HG03066 (cell line): ENCODE results near the gene RAPGEF3.

ENCODE experiments used
- ATAC-seq: cut with Tn5 transposase; IDR thresholded peaks from one replicate; pipeline ENCODE4 v1.9.1; 2021; ENCODE audit warnings: low read depth; ENCODE audit not compliant: unreplicated experiment

RAPGEF3 gene

DNA sequence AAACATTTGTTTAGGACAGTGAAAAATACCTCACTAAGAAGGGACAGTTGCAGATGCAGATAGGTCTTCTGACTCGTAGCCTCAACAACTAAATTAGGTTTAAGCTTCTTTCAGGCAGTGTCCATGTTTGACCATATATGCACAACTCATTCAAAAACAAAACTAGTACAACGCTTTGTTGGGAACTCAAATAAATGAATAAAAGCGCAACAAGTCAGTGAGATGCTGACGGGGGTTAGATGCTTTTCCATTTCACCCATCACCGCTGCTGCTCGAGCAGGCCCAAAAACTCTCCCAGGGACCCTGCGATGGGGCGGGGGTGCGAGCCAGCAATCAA lies 53.5 kb downstream of the RAPGEF3 start:
- ATAC-seq, result no peak

DNA sequence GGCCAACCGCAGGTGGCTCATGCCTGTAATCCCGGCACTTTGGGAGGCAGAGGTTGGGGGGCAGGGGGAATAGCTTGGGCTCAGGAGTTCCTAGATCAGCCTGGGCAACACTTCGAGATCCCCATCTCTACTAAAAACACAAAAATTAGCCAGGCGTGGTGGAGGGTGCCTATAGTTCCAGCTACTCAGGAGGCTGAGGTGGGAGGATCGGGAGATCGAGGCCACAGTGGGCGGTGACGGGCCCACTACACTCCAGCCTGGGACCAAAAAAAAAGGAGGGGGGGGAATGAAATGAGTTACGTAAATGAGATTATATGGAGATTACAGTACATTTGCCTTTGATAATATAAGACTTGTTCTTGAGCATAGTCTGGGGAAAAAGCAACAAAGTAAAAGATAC lies 54.0 kb downstream of the RAPGEF3 start:
- ATAC-seq, result no peak

DNA sequence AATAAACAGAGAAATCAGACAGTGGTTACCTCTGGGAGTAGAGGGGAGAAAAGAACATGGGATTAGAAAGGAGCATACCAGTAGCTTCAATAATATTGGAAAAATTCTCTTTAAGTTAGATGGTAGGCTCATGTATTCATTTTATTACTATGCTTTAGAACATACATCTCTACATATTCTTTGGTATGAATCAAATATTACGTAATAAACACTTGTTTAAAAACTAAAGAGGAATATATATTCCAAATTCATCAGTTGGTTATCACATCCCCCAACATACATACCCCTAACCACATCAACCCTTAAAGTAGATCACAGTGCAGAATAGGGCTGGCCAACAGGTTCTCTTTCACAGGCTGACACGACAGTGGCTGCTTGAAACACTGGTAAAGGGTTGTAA lies 58.4 kb downstream of the RAPGEF3 start:
- ATAC-seq, result no peak

DNA sequence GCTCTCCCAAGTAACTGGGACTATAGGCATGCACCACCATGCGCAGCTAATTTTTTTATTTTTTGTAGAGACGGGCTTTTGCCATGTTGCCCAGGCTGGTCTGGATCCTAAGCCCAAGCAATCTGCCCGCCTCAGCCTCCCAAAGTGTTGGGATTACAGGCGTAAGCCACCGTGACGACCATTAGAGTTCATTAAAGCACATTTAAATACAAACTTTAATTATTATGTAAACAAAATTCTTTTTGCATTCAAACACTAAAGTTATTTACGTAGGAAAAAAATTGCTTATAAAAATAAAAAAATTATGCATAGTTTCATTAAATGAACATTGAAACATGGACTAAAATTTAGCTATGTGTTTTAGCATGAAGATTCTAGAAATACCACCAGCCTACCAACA lies 60.0 kb downstream of the RAPGEF3 start:
- ATAC-seq, result no peak

DNA sequence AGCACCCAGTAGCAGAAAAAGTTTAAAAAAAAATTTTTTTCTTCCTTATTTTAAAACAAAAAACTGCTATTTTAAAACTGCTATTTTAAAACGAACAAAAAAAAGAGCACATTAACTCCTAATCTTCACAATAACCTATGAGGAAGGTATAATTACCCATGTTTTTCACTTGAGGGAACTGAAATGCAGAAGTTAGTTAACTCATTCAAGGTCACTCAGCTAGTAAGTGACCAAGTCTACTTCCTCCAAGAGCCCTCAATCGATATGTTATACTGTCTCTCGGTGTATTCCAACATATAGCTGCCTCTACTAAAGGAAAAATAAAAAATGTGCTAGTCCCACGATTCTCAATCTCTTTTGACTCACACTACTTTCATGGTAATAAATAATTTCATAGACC lies 60.6 kb downstream of the RAPGEF3 start:
- no peak for ATAC-seq

DNA sequence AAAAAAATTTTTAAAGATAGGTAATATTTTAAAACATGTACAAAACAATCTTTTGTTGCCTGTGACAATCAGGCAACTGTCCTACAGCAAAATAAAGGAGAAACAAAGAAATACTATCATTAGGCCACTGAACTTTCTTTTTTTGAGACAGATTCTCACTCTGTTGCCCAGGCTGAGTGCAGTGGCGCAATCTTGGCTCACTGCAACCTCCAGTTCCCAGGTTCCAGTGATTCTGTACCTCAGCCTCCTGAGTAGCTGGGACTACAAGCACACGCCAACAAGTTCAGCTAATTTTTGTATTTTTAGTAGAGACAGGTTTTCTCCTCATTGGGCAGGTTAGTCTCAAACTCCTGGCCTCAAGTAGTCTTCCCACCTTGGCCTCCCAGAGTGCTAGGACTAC lies 69.5 kb downstream of the RAPGEF3 start:
- ATAC-seq, result no peak

DNA sequence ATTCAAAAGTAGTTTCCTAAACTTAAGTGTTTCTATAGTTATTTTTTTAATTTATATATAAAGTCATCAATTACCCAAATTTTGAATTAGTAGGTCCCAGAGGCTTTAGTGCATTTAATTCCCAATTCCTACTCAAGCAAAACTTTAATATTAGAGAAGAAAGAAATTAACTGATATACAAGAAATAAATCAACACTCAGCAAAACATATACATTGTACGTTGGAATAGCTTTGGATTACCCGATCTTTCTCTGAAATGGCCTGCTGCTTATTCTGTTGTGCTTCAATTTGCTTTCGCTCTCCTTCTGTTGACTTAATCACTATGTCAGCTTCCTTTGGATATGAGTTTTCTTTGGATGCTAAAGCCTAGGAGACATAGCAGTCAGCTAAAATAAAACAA lies 71.0 kb downstream of the RAPGEF3 start:
- no peak for ATAC-seq

DNA sequence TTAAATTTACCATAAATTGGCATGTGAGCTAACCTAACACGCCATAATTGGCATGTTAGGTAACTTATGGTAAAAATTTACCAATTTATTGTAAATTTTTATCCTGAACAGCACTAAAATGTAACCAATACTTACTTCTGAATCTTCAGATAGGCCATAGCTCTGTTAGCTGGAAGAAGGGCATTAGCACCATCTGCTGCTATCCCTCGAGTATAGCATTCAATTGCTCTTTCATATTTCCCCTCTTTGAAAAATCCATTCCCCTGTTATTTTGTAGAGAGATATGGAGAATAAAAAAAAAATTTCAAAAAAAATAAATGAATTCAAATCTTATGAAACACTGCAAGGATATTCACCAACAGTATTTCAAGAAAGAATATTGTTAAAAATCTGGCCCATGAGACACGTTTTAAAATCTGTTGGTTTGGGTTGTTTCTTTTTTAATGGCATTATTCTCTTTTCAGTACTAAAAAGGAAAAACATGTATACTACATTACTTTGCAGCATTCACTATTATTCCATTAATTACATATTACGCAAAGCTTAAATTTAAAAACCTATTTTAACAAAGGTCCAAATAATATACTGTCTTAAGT lies 71.9 kb downstream of the RAPGEF3 start:
- no peak for ATAC-seq
